Stimulated activated naive CD8-positive, alpha-beta T cell treated with anti-CD3 and anti-CD28 coated beads, Interleukin-15, Interleukin-2, amounts not matched to agents 100 U/mL and 50 U/mL, for 24 hours (primary cell): ENCODE measurements around the gene CECR2.

Experiments
- ATAC-seq: fragments of 150-1000 bp; cut with Tn5 transposase; one replicate; pipeline ENCODE4 v1.10.0; 2021
- DNase-seq: peaks from one replicate; pipeline ENCODE4 v3.0.0; 2021

Gene CECR2

DNA sequence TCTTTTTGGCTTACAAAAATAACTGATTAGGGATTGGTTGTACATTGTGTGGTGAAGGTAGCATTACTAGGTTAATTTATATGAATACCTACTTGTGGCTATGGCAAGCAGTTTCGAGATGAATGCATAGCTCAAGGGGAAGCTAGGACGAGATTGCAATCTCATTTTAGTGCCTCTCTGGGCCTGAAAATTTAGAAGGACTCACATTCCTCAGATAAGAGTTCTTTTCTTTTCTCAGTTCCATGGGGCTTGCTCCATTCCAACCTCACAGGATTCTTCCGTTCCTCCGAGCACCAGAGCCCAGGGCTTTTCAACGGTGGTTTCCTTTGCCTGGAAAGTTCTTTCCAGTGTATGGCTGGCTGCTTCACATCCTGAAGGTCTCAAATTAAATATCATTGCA is 82.1 kb downstream of the CECR2 start:
- no peak for DNase-seq
- ATAC-seq = no peak

DNA sequence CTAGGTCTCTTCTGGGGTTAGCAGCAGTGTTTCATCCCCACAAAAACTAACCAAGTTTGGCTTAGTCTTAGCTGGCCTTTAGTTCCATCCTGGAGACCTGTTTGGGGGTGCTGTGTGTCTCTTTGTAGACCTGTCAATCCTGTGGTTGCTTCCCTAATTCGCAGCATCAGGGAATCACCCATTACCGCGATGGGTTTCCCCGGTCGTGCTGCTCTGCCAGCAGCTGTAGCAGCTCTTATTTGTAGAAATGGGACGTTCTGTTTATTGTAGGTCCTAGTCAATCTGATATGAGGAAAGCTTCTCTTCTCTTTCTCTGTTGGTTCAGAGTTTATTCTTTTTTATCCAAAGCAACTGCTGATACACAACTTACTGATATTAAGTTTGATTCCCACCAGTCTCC is 91.6 kb downstream of the CECR2 start:
- DNase-seq (no peak), ATAC-seq (no peak)

DNA sequence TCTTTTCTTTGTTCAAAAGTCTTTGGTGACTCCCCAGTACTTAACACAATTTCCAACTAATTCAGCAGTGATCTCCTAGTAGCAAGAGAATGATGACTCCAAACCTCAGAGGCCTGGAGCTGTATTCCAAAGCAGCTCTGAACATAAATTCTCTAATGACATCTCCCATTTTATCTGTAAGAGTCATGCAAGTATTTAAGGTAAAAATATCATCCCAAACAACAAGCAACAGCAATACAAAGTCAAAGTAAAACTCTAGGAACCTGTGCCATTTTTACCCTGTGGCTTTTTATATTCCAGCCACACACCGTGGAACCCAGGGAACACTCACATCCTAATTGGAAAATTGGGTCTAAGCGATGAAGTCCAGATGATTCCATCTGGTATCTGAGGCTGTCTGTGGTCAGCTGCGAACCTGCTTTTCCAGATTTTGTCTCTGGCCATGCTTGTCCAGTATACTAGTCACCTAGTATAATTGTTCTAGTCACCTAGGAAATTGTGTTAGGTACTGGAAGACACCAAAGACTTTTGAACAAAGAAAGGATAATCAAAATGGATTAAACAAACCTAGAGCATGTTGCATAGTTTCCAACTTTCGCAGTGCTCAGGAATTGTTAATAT is 101.7 kb downstream of the CECR2 start:
- DNase-seq (no peak), ATAC-seq (no peak)

DNA sequence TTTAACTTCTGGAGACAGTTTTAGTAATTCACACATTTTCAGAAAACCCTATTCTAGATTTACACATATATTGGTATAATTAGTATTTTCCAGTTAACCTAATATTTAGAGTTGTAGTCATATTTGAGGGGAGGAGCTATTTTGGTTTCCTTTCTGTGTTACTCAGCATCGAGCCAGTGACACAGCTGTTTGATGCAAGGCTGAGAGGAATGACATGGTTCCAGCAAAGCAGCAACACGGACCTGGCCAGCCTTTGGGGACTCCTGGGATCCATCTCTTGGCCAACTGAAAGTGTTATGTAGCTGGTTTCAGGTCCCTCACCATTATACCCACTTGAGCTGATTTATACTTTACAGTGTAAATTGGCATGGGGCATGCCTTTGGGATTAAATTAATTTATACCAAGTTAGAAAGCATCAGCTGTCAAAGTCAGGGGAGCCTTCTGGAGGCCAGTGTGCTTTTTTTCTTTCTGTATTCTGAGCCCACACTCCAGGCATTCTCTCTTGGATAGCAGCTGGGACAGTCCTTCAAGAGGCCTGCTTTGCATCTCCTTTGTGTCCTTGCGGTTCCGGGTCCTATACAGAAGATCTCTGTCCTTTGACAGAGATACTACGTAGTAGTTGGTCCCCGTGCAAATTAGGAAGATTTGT is 102.8 kb downstream of the CECR2 start:
- DNase-seq (no peak), ATAC-seq (no peak)

DNA sequence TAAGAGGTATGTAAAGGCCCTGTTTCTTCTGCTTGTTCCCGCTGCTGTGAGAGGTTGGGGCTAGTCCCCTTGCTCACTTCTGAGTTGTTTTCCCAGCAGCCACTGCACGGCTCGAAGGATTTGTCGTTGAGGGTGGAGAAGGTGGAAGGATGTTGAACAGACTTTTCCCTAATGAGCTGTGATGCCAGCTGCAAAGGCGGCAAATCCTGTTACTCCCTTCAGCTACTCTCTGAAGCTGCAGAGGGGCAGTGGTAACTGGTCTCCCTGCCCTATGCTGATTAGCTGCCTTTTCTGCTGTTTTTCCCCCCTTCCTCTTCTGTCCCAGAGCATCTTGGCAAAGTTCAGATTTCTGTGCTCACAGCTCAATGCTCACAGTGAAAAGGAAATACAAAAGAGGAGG is 103.7 kb downstream of the CECR2 start:
- ATAC-seq (no peak), DNase-seq (no peak)

DNA sequence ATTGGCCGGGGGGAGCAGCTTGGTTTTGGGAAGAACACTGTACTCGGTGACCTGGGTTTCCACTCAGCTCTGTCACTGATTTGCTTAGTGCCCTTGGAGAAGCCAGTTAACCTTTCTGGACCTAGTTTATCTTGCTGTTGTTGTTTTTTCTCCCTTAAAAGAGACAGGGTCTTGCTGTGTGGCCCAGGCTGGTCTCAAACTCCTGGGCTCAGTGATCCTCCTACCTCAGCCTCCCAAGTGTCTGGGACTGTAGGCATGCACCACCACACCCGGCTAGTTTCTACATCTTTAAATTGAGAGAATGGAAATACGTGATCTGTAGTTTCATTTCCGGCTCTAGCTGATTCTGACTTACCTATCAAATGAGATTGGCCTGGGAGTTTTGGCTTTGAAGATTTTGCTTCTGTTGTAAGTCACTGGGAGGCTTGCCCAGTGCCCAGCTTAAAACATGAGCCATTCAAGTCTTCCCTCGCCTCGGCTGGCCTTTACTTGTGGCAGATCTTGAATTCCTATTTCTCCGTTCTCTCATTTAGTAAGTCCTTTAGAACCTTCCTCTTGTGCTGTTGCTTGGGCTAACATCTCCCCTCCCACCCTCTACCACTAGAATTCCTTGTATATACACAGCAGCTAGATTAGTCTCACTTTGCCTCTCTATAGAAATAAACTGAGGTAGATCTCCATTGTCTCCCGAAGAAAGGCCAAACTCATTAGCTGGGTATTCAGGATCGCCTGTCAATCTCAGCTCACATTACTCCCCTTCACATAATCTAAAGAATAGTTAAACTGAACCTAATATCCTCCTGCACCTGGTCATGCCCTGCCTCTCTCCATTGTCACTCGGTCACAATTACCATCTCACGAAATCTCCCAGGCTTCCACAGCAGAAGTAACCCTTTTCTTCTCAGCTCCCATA is 106.3 kb downstream of the CECR2 start:
- no peak for DNase-seq
- no peak for ATAC-seq

DNA sequence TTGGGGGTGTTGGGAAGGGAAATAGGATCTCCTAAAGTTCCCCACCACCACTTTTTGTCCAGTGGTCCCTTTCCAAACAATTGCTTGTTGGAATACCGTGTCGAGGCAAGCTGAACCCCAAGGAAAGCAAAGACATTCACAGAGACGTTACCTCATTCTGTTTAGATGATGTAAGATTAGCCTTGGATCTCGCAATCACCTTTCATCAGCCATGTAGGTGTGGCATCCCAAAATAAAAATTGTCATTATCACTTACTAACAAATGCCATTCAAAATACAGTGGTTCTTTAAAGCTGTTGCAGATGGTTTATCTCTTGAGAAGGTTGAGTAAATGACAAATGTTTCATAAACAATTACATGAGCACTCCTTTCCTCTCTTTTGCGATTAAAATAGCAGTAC is 107.6 kb downstream of the CECR2 start:
- DNase-seq = no peak
- no peak for ATAC-seq

DNA sequence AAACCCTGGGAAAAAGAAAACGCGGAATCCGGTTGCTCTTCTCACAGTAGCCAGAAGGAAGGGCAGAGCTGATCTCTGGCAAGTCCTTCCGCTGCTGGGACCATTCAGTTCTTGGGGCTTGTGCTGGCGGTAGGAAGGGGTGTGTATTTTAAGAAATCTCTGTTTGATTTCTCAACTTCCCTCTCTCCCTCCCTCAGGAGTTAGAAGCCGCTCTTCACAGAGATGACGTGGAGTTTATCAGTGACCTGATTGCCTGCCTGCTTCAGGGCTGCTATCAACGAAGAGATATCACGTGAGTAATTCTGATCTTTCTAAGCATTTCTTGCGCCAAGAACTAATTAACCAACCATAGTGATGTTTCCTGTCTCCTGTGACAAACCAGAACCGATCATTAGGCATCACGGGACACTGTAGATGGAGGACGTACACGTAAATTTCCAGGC is 108.2 kb downstream of the CECR2 start:
- DNase-seq = no peak
- no peak for ATAC-seq

DNA sequence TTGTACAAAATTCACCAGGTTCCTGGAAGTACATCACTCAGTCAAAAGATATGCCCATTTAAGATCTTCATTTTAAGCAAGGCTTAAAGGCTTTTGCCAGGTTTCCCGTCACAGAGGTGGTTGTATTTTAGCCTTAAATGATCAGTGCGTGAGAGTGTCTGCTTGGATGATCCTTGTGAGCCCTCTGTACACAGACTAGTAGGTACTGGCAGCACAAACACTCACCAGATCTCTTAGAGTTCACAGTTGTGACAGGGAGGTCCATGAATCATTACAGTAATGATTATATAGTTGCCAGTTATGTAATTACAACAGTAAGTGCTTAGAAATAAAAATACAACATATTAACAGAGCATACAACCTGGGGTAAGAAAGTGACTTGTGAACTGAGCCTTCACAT is 109.9 kb downstream of the CECR2 start:
- DNase-seq = no peak
- ATAC-seq = no peak

DNA sequence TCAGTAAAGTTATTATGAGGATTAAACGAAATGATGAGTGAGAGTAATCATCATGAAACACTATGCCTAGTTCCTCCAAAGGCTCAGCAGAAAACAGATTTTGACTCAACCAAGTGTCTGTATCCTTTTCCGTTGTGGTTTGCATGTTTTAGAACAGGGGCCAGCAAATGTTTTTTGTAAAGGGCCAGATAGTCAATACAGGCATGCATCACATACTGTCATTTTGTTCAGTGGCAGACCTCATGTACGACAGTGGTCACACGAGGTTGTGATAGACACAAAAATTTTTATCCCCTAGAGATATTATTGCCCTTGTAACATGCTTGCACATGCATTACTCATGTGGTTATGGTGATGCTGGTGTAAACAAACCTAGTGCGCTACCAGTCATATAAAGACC is 112.2 kb downstream of the CECR2 start:
- ATAC-seq = no peak
- no peak for DNase-seq

DNA sequence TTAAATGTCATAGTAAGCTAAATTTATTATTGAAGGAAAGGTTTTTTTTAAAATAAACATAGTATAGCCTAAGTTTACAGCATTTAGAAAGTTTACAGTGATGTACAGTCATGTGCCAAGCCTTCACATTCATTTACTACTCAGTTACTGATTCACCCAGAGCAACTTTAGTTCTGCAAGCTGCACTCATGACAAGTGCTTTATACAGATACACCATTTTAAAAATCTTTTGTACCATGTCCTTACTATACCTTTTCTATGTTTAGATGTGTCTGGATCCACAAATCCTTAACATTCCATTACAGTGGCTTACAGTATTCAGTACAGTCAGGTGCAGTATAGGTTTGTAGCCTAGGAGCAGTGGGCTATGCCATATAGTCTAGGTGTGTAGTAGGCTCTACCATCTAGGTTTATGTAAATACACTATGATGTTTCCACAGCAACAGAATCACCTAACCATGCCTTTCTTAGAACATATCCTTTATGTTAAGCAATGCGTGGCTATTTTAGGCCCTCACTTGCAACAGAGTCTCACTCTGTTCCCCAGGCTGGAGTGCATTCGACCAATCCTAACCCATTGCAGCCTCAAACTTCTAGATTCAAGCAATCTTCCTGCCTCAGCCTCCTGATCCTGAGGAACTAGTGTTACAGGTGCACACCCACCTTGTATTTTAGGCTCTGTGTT is 114.6 kb downstream of the CECR2 start:
- ATAC-seq (no peak), DNase-seq (no peak)

DNA sequence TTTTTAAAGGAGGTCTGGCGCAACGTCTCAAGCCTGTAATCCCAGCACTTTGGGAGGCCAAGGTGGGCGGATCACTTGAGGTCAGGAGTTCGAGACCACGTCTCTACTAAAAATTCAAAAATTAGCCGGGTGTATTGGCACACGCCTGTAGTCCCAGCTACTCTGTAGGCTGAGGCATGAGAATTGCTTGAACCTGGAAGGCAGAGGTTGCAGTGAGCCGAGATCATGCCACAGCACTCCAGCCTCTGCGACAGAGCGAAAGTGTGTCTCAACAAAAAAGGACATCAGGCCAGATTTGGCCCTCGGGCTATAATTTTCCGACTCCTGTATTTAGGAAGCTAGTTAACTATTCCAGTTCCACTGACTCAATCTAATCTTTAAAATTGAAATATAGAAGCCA is 115.3 kb downstream of the CECR2 start:
- no peak for ATAC-seq
- no peak for DNase-seq

DNA sequence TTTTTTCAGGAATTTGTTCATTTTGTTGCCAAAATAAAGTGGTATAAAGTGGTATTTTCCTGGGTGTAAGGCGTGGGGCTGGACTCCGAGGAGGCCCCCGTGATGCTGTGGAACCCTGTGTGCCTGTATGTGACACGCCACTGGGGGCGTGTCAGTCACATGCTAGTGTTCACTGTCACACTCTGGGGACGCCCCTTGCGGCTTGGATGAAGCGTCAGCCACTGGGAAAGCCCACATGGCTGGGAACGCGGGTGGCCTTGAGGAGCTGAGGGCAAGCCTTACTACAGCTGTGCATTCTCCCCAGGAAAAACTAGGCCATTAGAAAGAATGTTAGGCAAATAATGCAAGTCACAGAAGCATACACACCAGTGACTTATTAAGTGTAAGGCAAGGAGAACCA is 117.1 kb downstream of the CECR2 start:
- no peak for DNase-seq
- no peak for ATAC-seq

DNA sequence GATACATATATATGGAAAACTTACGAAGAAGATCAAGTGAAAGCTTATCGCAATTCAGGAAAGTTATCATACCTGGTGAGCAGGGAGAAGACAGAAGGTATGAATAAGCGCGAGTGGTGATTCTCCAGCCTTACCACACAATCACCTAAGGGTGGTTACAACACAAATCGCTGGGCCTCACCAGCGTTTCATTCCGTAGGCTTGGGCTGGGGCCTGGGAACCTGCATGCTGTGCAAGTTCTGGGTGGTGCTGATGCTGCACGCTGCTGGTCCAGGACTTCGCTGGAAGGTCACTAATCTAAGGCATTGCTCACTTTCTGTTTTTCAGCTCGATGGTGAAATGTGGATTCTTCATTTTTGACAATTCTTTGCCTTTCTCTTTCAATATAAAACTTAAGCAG is 117.5 kb downstream of the CECR2 start:
- DNase-seq = no peak
- ATAC-seq = no peak

DNA sequence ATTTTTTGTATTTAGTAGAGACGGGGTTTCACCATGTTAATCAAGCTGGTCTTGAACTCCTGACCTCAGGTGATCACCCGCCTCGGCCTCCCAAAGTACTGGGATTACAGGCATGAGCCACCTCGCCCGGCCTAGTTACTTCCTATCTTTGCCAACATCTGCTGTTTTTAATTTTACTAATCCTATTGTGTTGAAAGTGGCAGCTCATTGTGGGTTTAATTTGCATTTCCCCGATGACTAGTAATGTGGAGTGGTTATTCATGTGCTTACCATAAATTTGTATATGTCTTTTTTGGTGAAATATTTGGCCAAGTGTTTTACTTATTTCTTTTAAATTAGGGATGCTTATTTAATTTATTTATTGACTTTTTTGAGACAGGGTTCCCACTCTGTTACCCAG is 119.8 kb downstream of the CECR2 start:
- DNase-seq (no peak), ATAC-seq (no peak)

DNA sequence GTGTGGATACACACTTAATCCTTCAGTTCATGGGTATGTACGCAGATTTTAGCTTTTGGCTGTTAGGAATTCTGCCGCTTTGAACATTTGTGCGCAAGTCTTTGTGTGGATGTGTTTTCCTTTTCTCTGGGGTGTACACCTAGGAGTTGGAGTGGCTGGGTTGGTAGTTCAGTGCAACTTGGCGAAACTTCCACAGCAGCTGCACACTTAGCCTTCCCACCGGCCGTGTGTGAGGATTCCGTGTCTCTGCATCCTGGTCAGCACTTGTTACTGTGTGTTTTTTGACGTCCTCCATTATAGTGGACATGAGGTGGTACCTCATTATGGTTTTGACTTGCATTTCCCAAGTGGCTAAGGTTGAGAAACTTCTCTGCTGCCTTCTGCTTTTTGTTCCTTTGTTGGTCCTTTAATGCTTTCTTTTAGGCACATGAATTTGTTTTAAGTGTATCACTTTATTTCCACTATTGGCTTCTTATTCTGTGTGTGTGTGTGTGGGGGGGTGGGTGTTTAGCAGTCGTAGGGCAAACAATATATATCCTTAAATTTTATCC is 121.9 kb downstream of the CECR2 start:
- DNase-seq (no peak), ATAC-seq (no peak)

DNA sequence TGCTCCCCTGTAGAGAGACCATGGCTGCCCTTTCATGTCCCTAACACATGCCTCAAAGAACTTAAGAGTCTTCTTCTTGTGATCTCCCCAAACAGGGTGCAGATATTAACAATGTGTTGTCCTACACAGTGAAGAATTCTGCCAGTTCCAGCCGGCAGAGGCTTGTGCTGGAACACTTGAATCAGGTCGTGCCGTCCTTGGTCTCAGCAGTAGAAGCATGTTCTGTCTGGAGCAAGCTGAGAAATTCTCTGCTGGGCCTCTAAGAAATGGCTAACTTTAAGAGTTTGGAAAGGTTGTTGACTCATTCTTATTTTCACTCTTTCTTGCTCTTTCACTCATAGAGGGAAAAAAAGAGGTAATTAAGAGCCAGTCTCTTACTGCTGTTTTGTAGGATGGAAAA is 123.0 kb downstream of the CECR2 start:
- no peak for DNase-seq
- ATAC-seq = no peak

DNA sequence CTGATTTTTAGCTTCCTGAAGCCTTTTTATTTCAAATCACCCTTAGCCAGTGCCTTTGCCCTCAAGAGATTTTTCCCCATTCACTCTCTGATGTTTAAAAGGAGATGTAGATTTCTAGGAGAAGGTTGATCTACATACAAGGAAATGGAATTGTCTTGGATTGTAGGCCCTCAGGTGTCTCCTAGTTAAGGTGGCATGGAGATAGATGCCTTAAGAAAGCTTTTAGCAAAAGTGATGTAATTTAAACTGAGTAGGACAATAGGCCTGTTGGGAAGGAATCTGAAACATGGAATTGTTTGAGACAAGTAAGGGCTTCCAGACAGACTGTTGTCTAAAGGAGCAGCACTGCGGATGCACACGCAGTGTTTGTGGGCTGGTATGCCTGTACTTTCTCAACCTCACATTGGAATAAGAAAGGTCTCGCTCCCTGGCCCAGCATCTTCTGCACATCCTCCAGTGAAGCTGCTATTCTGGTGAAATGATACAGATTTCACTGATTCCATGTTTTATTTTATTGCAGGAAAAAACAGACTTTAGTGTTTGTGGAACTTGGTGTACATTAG is 124.2 kb downstream of the CECR2 start:
- no peak for ATAC-seq
- DNase-seq = no peak

DNA sequence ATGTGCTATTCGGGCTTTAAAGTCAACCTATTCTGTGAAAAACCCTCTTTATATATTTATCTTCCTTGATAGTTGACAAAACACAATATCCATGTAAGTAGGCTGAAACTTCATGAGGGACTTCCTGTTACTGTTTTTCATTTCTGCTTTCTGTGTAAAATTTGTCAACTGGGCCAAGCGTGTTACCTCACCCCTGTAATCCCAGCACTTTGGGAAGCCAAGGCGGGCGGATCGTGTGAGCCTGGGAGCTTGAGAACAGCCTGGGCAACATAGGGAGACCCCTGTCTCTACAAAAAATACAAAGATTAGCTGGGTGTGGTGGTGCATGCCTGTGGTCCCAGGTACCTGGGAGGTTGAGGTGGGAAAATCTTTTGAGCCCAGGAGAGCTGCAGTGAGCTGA is 127.6 kb downstream of the CECR2 start:
- ATAC-seq = no peak
- DNase-seq = no peak

DNA sequence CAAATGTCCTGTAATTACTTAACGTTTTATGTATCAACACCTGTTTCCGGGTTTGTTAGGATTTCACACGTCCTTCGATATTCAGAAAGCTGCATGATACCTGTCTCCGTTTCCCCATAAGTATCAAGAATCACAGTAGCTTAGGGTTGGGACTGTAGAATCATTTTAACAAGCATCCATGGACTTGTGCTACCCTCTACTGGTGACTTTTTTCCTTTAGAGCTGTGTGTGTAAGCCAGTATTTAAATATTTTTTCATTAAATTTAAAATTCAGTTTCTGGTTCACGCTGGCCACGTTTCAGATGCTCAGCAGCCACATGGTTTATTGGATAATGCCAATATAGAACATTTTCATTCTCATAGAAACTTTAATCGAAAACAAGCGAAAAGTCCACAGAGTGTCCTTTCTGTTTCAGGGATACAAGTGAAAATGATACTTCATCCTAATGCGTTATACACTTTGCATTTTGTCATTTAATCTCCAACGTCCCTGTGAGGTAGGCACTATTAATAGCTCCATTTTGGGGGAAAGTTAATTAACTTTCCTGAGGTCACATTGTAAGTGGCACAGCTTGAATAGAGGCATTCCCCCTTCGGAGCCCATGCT is 132.5 kb downstream of the CECR2 start:
- DNase-seq = peak; percentile 8
- peak; percentile 57 for ATAC-seq

DNA sequence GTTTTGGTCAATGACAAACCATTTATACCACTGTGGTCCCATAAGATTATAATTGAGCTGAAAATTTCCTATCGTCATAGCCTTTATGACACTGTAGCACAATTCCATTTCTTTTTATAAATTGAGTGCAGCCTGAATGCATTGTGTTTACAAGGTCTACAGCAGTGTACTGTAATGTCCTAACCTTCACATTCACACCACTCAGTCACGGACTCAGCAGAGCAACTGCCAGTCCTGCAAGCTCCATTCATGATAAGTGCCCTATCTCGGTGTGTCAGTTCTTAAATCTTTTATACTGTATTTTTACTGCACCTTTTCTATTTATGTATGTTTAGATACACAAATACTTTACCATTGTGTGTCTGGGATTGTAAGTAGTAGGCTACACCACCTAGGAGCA is 138.8 kb downstream of the CECR2 start:
- DNase-seq = no peak
- no peak for ATAC-seq

DNA sequence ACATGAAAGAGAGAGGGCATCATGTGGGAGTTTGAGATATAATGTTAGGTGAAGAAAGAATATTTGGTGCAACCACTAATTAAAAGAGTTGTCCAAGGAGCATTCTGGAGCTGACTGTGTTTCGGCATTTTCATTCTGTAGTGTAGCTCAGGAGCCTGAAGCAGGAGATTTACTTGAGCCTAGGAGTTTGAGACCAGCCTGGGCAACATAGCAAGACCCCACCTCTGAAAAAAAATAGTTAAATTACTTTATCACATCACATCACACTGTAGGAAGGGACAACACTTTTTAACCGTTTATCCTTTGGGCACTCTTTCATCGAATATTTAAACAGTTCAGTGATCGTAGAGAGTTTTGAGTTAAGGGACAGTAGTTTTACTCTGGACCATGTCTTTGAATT is 143.7 kb downstream of the CECR2 start:
- ATAC-seq (no peak), DNase-seq (no peak)
